Measurements from ENCODE around the gene WWOX.

WWOX gene

GRCh38 chr16:78906135-78906534, 806.7 kb downstream of the WWOX start:
- DNase-seq (ENCODE audit: low spot score), result no peak

DNA sequence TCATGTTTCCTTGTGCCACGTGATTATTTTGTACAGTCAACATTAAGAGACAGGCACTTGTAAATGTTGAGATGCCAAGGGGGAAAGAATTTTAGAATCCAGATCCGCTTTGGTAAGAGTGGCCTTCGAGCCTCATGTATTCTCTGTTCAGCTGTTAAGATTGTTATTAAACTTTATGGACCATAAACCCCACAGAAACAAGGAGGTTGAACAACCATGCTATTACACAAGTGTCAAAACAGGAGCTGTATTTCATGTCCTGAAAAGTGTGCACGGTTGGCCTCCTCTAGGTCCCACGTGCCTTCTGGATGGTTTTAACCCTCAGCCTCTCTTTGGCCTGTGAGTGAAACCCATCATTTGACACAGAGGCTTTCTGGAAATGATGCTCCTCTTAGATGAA, 809.8 kb downstream of the WWOX start:
- no peak for DNase-seq (ENCODE audit: low spot score)

DNA sequence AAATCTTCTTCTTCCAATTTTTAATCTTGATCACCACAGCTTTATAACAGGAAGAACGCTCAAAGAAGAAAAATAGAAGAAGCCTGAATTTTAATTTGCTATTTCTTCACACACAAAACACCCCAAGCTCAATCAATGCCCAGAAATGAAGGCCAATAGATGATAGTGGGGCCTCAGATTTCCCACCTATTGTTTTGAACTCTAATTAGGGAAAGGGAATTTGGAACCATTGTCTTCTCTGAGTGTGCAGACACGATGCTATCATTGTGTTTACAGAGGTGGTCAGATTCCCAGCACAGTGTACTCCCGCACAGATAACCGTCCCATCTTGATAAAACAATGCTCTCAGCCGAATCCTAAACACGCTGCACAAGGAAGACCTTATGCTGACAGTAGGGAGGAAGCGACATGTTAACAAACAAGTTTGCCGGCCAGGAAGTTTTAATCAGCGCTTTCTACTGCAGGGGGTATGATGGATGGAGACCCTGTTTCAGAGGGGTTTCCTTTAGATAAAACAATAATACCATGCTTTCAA, 816.4 kb downstream of the WWOX start:
- DNase-seq (ENCODE audit: low spot score), result no peak

GRCh38 chr16:78916928-78917545, 817.6 kb downstream of the WWOX start:
- DNase-seq (ENCODE audit: low spot score), result no peak

DNA sequence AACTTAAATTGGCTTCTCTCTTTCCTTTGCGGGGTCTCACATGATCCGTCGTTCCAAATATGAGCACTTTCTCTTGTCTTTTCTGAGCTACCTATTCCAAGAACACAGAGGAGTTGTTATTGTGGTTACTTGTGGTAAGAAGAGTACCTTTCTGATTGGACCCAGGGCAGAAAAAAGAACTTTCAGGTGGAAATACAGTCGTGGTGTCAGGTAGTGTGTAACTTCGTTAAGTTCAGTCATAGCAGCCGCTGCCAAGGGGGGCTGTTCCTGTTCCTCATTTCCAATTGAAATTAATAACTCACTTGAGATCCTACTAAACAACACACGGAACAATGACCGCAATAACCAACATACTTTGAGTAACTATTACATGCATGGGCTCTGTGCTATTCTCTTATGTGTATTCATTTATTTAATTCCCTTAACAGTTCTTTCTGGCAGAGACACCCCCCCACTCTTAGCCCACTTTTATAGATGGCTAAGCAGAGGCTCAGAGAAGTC, 819.4 kb downstream of the WWOX start:
- DNase-seq (ENCODE audit: low spot score), result no peak

GRCh38 chr16:78919852-78920251, 820.4 kb downstream of the WWOX start:
- DNase-seq (ENCODE audit: low spot score), result no peak

DNA sequence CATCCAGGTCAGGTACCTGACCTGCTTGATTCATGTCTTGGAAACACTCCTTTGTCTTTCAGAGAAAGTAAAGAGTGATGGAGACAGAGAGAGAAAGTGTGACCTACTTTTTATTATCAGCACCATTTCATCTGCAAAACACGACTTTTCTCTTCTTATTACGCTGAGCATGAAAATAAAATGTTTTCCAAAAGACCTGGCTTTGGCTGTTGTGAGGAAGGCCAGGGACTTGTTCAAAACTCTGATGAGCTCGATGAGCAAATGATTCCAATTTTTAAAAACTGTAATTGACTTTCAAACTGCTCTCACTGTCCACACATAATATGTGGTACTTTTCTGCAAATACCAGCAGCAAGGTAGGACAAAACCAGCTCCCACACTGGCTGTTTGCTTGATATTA, 821.2 kb downstream of the WWOX start:
- no peak for DNase-seq (ENCODE audit: low spot score)

- peak; percentile 25 for DNase-seq (ENCODE audit: low spot score)
These were observed 825.8 kb downstream of the WWOX start for GRCh38 chr16:78925083-78925767.

GRCh38 chr16:78926723-78927210, 827.3 kb downstream of the WWOX start:
- DNase-seq (ENCODE audit: low spot score), result no peak

GRCh38 chr16:78927766-78928165, 828.3 kb downstream of the WWOX start:
- no peak for DNase-seq (ENCODE audit: low spot score)

DNA sequence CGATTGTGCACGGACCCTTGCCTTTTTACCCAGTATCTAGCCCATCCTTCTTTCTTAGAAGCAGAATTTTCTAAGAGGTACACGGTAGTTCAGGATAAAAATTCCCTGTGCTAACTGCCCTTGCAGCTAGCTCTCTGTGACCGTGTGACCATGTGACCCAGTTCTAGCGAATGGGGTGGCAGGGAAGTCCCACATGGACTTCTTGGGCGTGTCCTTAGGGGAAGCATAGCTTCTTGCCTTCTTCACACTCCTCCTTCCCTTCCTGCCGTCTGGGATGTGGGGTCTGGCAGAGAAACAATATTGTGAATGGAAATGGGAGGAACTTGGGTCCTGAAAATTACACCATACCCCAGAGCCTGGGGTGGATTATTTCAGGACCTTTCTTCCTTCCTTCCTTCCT, 830.4 kb downstream of the WWOX start:
- no peak for DNase-seq (ENCODE audit: low spot score)

DNA sequence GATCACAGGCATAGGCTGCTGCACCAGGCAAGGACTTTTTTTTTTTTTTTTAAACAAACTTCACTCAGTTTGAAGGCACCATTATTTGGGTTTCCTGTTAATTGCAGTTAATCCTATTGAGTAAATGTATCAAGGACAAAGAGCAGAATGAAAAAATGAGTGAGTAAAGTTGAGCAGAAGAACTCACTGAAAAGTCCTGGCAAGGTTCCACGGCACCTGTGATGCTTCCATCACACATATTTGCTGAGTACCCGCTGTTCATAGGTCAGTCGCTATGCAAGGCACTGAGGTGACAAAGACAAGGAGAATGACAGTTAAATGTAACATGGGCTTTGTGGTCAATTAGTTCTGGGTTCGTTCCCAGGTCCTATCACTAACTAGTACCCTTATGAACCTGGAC, 831.1 kb downstream of the WWOX start:
- DNase-seq (ENCODE audit: low spot score), result no peak

DNA sequence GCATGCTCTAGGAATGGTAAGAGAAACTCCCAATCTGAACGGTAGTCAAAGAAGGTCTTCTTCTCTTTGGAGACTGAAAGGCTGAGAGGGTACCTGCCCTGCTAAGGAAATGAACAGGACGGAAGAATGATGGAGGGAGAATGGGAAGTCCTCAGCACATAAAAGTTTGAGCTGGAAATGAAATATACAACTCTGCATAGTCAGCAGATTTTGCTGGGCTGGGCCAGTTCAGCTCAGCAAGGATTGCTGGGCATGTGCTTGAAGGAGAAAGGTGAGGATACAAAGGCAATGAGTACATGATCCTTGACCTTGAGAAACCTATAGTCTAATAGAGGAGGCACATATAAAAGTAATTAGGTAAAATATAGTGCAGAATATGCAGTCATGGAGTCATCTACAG, 831.8 kb downstream of the WWOX start:
- DNase-seq (ENCODE audit: low spot score), result no peak

DNA sequence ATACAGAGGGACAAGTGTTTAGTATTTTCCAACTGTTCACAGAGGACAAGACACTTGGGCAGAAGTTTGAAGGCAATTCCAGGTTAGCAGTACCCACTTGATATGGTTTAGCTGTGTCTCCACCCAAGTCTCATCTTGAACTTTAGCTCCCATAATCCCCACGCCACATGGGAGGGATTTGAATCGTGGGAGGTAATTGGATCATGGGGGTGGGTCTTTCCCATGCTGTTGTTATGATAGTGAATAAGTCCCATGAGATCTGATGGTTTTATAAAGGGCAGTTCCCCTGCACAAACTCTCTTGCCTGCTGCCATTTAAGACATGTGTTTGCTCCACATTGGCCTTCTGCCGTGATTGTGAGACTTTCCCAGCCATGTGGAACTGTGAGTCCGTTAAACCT, 832.2 kb downstream of the WWOX start:
- DNase-seq (ENCODE audit: low spot score), result no peak

- DNase-seq (ENCODE audit: low spot score), result no peak
These were observed 833.0 kb downstream of the WWOX start for GRCh38 chr16:78932355-78932943.

GRCh38 chr16:78936060-78936459, 836.6 kb downstream of the WWOX start:
- no peak for DNase-seq (ENCODE audit: low spot score)

DNA sequence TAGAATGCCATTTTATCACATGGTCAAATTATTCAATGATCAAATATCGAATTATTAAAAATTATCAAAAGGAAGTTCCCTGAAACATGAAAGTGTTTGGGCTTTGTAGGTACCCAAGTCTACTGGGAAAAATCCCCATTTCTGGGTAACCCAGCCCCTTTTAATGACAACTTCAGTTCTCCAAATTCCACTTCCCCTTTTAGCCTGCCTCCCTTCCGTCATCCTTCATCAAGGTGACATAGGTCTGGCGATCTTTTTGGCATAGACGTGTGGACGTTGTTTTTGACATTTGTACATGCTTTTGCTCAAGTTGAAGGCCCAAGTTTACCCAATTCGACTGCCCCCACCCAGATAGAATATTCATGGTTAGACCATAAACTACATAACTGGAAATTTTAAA, 840.1 kb downstream of the WWOX start:
- no peak for DNase-seq (ENCODE audit: low spot score)

DNA sequence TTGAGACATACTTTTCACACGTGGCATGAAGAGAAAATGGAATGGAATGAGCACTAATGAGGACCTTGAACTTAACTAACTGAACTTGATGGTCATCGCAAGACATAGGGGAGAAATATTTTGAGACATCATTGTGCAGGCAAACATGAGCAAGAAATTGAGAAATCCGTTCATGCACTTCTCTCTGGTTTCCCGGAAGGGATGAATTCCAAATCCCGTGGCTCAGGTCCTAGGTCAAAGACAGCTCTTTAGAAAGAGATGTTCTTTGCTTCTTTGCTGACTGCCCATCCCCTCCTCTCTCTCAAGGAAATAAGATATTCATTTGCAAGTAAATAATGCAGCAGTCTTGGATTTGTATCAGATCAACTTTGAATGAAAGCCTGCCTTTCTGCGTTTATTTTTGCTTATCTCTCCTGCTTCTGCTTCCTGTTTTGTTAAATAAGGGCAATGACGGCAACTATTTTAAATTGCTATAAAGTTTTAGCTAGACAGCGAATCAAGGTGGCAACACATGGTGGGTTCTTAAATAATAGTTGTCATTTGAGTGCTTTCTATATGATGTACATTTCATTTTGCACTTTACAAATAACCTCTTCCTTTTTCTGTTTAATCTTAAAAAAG, 843.3 kb downstream of the WWOX start:
- no peak for DNase-seq (ENCODE audit: low spot score)

DNA sequence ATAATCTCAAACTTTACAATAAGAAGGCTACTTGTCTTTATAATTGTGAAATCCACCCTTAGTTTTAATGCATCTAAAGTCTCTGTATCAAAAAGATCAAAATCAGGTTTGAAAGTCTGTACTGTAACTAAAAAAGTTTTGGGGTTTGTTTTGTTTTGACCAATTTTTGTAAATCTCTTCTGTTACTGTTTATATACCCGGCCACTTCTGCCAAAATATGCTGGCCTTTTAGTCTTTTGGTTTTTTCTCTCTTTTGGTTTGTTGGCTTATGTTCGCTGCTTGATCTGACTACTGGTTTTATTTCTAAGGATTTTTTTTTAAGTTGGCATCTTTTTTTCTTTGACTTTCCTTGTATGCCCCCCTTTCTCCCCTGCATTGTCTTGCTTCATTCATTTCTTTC, 845.9 kb downstream of the WWOX start:
- no peak for DNase-seq (ENCODE audit: low spot score)

DNA sequence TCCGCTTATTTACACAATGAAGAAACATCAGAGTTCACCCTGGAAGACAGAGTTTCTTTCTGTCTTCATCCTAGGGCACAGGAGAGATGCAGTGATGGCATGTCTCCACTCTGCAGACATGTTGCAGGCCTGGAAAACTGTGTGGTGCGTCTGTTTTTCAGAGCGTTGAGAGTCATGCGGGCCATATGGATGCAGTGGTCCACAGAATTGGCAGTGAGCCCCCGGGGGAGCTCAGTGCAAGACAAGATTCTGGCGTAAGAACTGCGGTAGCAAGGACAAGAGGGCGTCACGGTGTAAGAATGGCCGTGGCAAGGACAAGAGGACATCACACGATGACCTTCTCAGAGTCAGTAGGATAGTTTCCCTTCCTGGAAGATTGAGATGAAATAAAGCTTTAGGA, 847.1 kb downstream of the WWOX start:
- DNase-seq (ENCODE audit: low spot score), result no peak

- no peak for DNase-seq (ENCODE audit: low spot score)
These were observed 851.3 kb downstream of the WWOX start for GRCh38 chr16:78950768-78951167.

- DNase-seq (ENCODE audit: low spot score), result no peak
These were observed 853.2 kb downstream of the WWOX start for GRCh38 chr16:78952630-78953029.

DNA sequence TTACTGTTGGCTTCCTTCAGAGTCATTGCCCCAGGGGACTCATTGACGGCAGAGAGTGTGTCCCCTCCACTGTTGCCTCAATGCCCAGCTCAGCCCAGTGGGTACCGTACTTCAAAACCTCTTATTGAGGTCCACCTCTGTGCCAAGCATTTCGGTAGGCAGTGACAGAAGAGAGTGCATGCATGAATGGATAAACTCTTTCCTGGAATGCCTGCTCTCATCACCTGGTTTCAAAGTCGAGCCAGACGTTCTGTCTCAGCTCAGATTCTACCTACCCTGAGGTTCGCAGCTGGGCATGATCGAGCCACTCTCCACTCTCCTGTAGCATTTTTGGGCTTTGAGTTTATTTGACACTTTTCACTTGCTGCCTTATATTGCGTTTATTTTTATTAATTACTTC, 854.1 kb downstream of the WWOX start:
- DNase-seq (ENCODE audit: low spot score), result no peak

All from RKO (cell line).